Pancreas (tissue), 10 donors: Measurements from ENCODE around the gene EPN3. TPM values are rescaled to one million over a fixed set of nuclear protein-coding genes. Genes with fewer than 3 reads are reported as not detected.

Experiments used
- ATAC-seq, 4 donors: fragments of 200-7000 bp; cut with Tn5 transposase; one replicate each; pipeline versions ENCODE4 v1.8.0 to v1.9.1; 2020; ENCODE audit warnings: mild to moderate bottlenecking in 4 of 4, moderate library complexity in 4 of 4
- DNase-seq, 6 donors: peaks; one replicate each; pipeline ENCODE4 v3.0.0-alpha.2; 2020
- FAIRE-seq: peaks from 2 replicates; lab custom pipeline; 2012; peaks lifted over from hg19 to GRCh38; lab: Jason Lieb, UNC
- H3K27ac ChIP-seq, 4 donors: fragments of 200-600 bp; sonication (generic); 1 replicate in 3 of 4; 2 replicates in 1 of 4; pipeline versions ENCODE4 v1.5.0 to v1.8.0; 2020
- H3K27me3 ChIP-seq, 4 donors: fragments of 200-600 bp; one replicate each; pipeline ENCODE4 v1.8.0; 2021
- H3K36me3 ChIP-seq, 3 donors: fragments of 200-600 bp; sonication (generic) in 1 of 3; one replicate each; pipeline versions ENCODE4 v1.5.0 to v1.8.0; 2020 to 2021
- H3K4me1 ChIP-seq, 3 donors: fragments of 200-600 bp; one replicate each; pipeline ENCODE4 v1.8.0; 2021
- H3K4me3 ChIP-seq, 4 donors: fragments of 200-600 bp; sonication (generic) in 2 of 4; one replicate each; pipeline versions ENCODE4 v1.5.0 to v1.8.0; 2020 to 2021
- H3K9me3 ChIP-seq, 4 donors: fragments of 200-600 bp; one replicate each; pipeline ENCODE4 v1.8.0; 2021
- WGBS, 2 donors: extraction: QIAGEN DNeasy Blood & Tissue Kit; methylation state at CpG; one replicate each; pipeline ENCODE4 v1.1.7; 2013; 5-methylcytosine and 5-hydroxymethylcytosine counted together
- intact Hi-C, 3 donors: fragments of 100-400 bp; cut with DNase I; formaldehyde crosslinking; loops; one replicate each; pipeline versions ENCODE4 v1.11.1 to v1.14.2; 2022
- polyA plus RNA-seq, 2 donors: library from polyadenylated mRNA; stranded (reverse); fragments of 200-250 nt; gene quantifications; one replicate each; pipeline ENCODE4 v1.2.3, GENCODE V29; 2013
- total RNA-seq, 6 donors: library from RNA; stranded (reverse); fragmentation: NEBNext Ultra II Directional in 4 of 6; extraction: Animal tissue kit (Norgen Biotek cat#: 25700) in 4 of 6; gene quantifications; one replicate each; pipeline versions ENCODE4 v1.2.1 to v1.2.4, GENCODE V29; 2021 to 2023
- TF ChIP-seq, protein P1 (sequence below), 4 donors: fragments of 200-600 bp; sonication (generic) in 3 of 4; IDR thresholded peaks; one replicate each; pipeline versions ENCODE4 v1.5.0 to v1.8.0; 2021; ENCODE audit warnings: antibody characterized with exemption in 4 of 4
- donor health status: healthy with polysubstance abuse.
- donor health status: DM: no; HTN: no; CAD: no; lungs with moderate emphysema.
- donor health status: DM: no; HTN: no; CAD: no.
- donor health status: control.
- donor health status: control.
- donor health status: Bipolar disorder and iron deficiency.
- donor health status: DM: yes; HTN: yes; CAD: no.
- donor health status: DM: no; HTN: no; CAD: no.
- donor health status: DM: no; HTN: no; CAD: no.
- donor health status: DM: yes; HTN: yes; CAD: no.

The EPN3 gene
- total and polyA plus RNA-seq, 8 donors: 6.9 to 30.2 (median 12.7) TPM

- no peak overlapping the region for H3K27ac ChIP-seq
These were observed 32.4 kb downstream of the EPN3 start for GRCh38 chr17:50564916-50565315.

DNA sequence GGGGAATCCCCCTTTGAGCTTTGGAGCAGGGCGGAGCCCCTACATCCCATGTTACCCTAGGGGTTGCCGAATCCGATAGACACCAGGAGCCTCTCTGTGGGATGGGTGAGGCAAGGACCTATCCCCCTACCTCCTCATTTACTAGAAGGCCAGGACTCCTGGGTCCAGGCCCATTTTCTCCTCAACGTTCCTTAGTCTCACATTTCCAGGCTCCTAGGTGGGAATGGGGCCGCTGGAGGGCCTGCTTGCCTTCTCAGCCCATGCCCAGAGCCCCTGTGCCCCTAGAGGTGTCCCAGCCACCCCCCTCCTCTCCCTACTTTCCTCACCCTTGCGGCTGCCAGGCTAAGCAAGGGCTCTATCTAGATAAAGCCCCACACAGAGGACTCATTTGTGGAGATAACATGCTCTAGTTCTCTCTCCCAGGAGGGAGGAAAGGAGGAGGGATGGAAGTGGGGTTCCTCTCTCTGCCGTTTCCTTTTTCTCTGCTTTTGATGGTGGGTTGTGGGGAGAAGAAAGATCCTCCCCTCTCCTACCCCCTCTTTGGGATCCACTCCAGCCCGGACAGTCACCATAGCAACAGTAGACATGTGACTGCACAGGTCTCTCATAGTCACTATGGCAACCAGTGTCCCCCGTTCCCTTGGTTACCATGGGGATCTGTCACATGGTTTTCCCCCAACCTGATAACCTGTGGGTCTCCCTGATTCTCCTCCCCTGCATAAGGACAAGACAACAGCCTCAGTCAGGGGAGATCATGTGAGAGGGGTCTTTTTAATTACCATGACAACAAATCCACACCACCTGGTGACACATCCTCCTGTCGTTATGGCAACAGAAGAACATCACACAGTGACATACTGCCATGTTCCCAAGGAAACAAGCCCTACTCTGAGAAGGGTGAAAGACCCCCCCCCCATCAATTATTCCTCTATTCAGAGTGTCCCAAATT lies 33.1 kb downstream of the EPN3 start:
- Histone ChIP-seq H3K4me1 (peaks cover 0 to 8% (median 7%) of the 10 kb centered on the region in 3 donors), H3K4me3 (no peak overlapping the region), H3K27me3 (no peaks in the 10 kb centered on the region), H3K27ac (no peak overlapping the region), H3K9me3 (no peaks in the 10 kb centered on the region), H3K36me3 (no peaks in the 10 kb centered on the region)
- FAIRE-seq (no peak), ATAC-seq (no peak), DNase-seq (no peak)
- WGBS, 2 donors: 33 to 44% methylated on average over 10 of the region's 10 CpGs
- intact Hi-C loops: no loop called here
- TF ChIP-seq, protein P1, sequence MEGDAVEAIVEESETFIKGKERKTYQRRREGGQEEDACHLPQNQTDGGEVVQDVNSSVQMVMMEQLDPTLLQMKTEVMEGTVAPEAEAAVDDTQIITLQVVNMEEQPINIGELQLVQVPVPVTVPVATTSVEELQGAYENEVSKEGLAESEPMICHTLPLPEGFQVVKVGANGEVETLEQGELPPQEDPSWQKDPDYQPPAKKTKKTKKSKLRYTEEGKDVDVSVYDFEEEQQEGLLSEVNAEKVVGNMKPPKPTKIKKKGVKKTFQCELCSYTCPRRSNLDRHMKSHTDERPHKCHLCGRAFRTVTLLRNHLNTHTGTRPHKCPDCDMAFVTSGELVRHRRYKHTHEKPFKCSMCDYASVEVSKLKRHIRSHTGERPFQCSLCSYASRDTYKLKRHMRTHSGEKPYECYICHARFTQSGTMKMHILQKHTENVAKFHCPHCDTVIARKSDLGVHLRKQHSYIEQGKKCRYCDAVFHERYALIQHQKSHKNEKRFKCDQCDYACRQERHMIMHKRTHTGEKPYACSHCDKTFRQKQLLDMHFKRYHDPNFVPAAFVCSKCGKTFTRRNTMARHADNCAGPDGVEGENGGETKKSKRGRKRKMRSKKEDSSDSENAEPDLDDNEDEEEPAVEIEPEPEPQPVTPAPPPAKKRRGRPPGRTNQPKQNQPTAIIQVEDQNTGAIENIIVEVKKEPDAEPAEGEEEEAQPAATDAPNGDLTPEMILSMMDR (IDR thresholded peaks at IDR 0.05): no peak

More at GRCh38 chr17:50564916-50565315, 32.4 kb downstream of the EPN3 start:
- Histone ChIP-seq H3K4me3 (no peak overlapping the region), H3K27me3 (peaks cover 0 to 4% (median 0%) of the 10 kb centered on the region in 4 donors), H3K36me3 (no peaks in the 10 kb centered on the region), H3K4me1 (peaks cover 0 to 14% (median 11%) of the 10 kb centered on the region in 3 donors), H3K9me3 (no peaks in the 10 kb centered on the region)
- ATAC-seq (peak in 2 of 4 donors; percentile 7 to 30), FAIRE-seq (no peak), DNase-seq (no peak)
- TF ChIP-seq, protein P1 (IDR thresholded peaks at IDR 0.05): no peak
- intact Hi-C loops: no loop called here
- whole genome bisulfite sequencing, 2 donors: 52 to 53% methylated on average over 19 of the region's 19 CpGs

DNA sequence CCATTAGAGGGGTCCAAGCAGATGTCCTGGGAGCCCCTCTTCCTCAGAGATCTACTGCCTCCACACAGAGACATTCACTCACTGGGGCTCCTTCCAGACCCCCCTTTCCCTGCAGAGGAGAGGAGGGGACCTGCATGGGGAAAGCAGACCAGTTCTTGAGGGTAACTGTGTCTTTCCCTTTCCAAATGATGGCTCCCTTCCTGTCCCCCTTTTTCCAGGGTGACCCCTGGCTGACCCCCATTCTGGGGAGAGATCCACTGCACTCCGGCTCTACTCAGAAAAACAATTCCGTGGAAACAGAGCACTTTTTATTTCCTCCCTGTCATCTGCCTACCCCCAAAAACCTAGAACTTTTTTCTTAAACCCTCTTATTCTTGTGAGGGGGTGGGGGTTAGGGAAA lies 34.4 kb downstream of the EPN3 start:
- TF ChIP-seq, protein P1 (IDR thresholded peaks at IDR 0.05): no peak
- no peak for ATAC-seq
- WGBS, 2 donors: 52% methylated on average over 2 of the region's 2 CpGs
- H3K4me1 ChIP-seq: no peaks in the 10 kb centered on the region
- H3K36me3 ChIP-seq: no peaks in the 10 kb centered on the region
- H3K4me3 ChIP-seq: no peak overlapping the region
- H3K27me3 ChIP-seq: no peaks in the 10 kb centered on the region
- H3K9me3 ChIP-seq: no peaks in the 10 kb centered on the region
- FAIRE-seq: no peak
- intact Hi-C loops: no loop called here
- no peak for DNase-seq
- no peak overlapping the region for H3K27ac ChIP-seq

- H3K4me1 ChIP-seq: no peaks in the 10 kb centered on the region
- no peaks in the 10 kb centered on the region for H3K27me3 ChIP-seq
- no peak overlapping the region for H3K27ac ChIP-seq
- H3K4me3 ChIP-seq: no peak overlapping the region
- no peak for ATAC-seq
- no peaks in the 10 kb centered on the region for H3K36me3 ChIP-seq
- TF ChIP-seq, protein P1 (IDR thresholded peaks at IDR 0.05): no peak
- DNase-seq: no peak
- WGBS, 2 donors: 84 to 85% methylated on average over 10 to 12 of the region's 12 CpGs
- no peaks in the 10 kb centered on the region for H3K9me3 ChIP-seq
- intact Hi-C loops: no loop called here
- no peak for FAIRE-seq
These were observed 36.1 kb downstream of the EPN3 start for GRCh38 chr17:50568659-50569058.

DNA sequence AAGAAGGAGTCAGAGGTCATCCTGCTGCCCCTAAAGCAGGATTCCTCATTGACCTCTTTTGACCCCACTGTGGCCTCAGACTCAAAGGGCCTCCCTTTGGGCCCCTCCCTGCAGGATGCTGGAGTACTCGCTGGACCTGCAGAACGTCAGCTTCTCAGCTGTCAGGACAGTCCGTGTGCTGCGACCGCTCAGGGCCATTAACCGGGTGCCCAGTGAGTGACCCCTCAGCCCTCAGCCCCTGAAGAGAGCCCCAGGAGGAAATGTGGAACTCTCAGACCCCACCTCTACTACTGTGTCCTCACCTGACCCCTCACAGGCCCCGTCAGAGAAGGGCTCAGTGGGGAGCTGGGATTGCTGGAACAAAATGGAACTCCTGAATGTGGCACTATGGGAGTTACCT lies 37.1 kb downstream of the EPN3 start:
- WGBS, 2 donors: 93 to 98% methylated on average over 7 of the region's 7 CpGs
- DNase-seq (no peak), ATAC-seq (no peak), FAIRE-seq (no peak)
- Histone ChIP-seq H3K27me3 (no peaks in the 10 kb centered on the region), H3K27ac (no peak overlapping the region), H3K4me1 (no peaks in the 10 kb centered on the region), H3K9me3 (no peaks in the 10 kb centered on the region), H3K4me3 (no peak overlapping the region), H3K36me3 (no peaks in the 10 kb centered on the region)
- intact Hi-C loops: no loop called here
- TF ChIP-seq, protein P1 (IDR thresholded peaks at IDR 0.05): no peak
